H9 (cell line): ENCODE results near the gene IMMP2L. TPM values are rescaled to one million over a fixed set of nuclear protein-coding genes. Genes with fewer than 3 reads are reported as not detected.

ENCODE experiments used
- DNase-seq: peaks from one replicate; pipeline ENCODE4 v3.0.0-alpha.2; 2017
- H2AFZ ChIP-seq: one replicate; pipeline ENCODE4 v1.6.1; 2013; ENCODE audit warnings: mild to moderate bottlenecking, low read length, control low read depth, moderate library complexity
- H2AK5ac ChIP-seq: 2 replicates; pipeline ENCODE4 v1.6.1; 2013; ENCODE audit warnings: low read length, control low read depth, mixed read lengths; ENCODE audit not compliant: insufficient read length
- H2BK120ac ChIP-seq: one replicate; pipeline ENCODE4 v1.6.1; 2013; ENCODE audit warnings: low read depth, mild to moderate bottlenecking, low read length, control low read depth, inconsistent platforms; ENCODE audit not compliant: poor library complexity, severe bottlenecking
- H2BK12ac ChIP-seq: 2 replicates; pipeline ENCODE4 v1.6.1; 2013; ENCODE audit warnings: low read length, control low read depth, mixed read lengths, low read depth; ENCODE audit not compliant: insufficient read length
- H2BK15ac ChIP-seq: 2 replicates; pipeline ENCODE4 v1.6.1; 2013; ENCODE audit warnings: low read depth, low read length, control low read depth
- H2BK20ac ChIP-seq: one replicate; pipeline ENCODE4 v1.6.1; 2013; ENCODE audit warnings: low read depth, mild to moderate bottlenecking, low read length, control low read depth, inconsistent platforms; ENCODE audit not compliant: poor library complexity, severe bottlenecking
- H2BK5ac ChIP-seq: 2 replicates; pipeline ENCODE4 v1.6.1; 2013; ENCODE audit warnings: low read length, control low read depth, mixed read lengths; ENCODE audit not compliant: insufficient read length
- H3K14ac ChIP-seq: 2 replicates; pipeline ENCODE4 v1.6.1; 2013; ENCODE audit warnings: low read length, control low read depth; ENCODE audit not compliant: insufficient read depth
- H3K18ac ChIP-seq: 2 replicates; pipeline ENCODE4 v1.6.1; 2013; ENCODE audit warnings: low read depth, mild to moderate bottlenecking, mixed read lengths, low read length, control low read depth; ENCODE audit not compliant: insufficient read length
- H3K23ac ChIP-seq: 2 replicates; pipeline ENCODE4 v1.6.1; 2013; ENCODE audit warnings: low read length, control low read depth, mixed read lengths, low read depth; ENCODE audit not compliant: insufficient read length
- H3K23me2 ChIP-seq: 2 replicates; pipeline ENCODE4 v1.6.1; 2013; ENCODE audit warnings: low read depth, mild to moderate bottlenecking, mixed read lengths, low read length, control low read depth; ENCODE audit not compliant: insufficient read length, poor library complexity, severe bottlenecking
- H3K27ac ChIP-seq: 2 replicates; pipeline ENCODE4 v1.5.1; 2013; ENCODE audit warnings: low read length, control low read depth, mixed read lengths, low read depth; ENCODE audit not compliant: insufficient read length
- H3K27me3 ChIP-seq: 2 replicates; pipeline ENCODE4 v1.6.1; 2013; ENCODE audit warnings: low read length, control low read depth, inconsistent platforms; ENCODE audit not compliant: insufficient read depth
- H3K4ac ChIP-seq: 2 replicates; pipeline ENCODE4 v1.6.1; 2013; ENCODE audit warnings: low read depth, mild to moderate bottlenecking, control low read depth, inconsistent platforms, low read length, moderate library complexity
- H3K4me1 ChIP-seq: 2 replicates; pipeline ENCODE4 v1.6.1; 2013; ENCODE audit warnings: low read length, control low read depth, inconsistent platforms; ENCODE audit not compliant: insufficient read depth
- H3K4me2 ChIP-seq: 2 replicates; pipeline ENCODE4 v1.6.1; 2013; ENCODE audit warnings: low read length, control low read depth, mixed read lengths; ENCODE audit not compliant: insufficient read length, insufficient read depth
- H3K56ac ChIP-seq: 2 replicates; pipeline ENCODE4 v1.6.1; 2013; ENCODE audit warnings: low read depth, mild to moderate bottlenecking, mixed read lengths, low read length, control low read depth; ENCODE audit not compliant: insufficient read length
- H3K79me1 ChIP-seq: 2 replicates; pipeline ENCODE4 v1.6.1; 2013; ENCODE audit warnings: low read depth, mild to moderate bottlenecking, moderate library complexity, low read length, control low read depth, inconsistent platforms; ENCODE audit not compliant: insufficient read depth, poor library complexity, severe bottlenecking
- H3K79me2 ChIP-seq: 2 replicates; pipeline ENCODE4 v1.6.1; 2013; ENCODE audit warnings: low read length, control low read depth, inconsistent platforms; ENCODE audit not compliant: insufficient read depth
- H3K9ac ChIP-seq: 2 replicates; pipeline ENCODE4 v1.6.1; 2013; ENCODE audit warnings: low read length, control low read depth, mixed read lengths; ENCODE audit not compliant: insufficient read length; ENCODE audit errors: extremely low read depth
- H3K9me3 ChIP-seq: one replicate; pipeline ENCODE4 v1.6.1; 2013; ENCODE audit warnings: low read depth, low read length, inconsistent platforms; ENCODE audit not compliant: control insufficient read depth
- H3T11ph ChIP-seq: one replicate; pipeline ENCODE4 v1.6.1; 2013; ENCODE audit warnings: mild to moderate bottlenecking, low read length, control low read depth, inconsistent platforms
- H4K20me1 ChIP-seq: one replicate; pipeline ENCODE4 v1.6.1; 2013; ENCODE audit not compliant: control insufficient read depth, insufficient read length, insufficient read depth
- H4K5ac ChIP-seq: 2 replicates; pipeline ENCODE4 v1.6.1; 2013; ENCODE audit warnings: low read depth, mild to moderate bottlenecking, mixed read lengths, low read length, control low read depth; ENCODE audit not compliant: insufficient read length
- H4K8ac ChIP-seq: replicated peaks from 2 replicates; pipeline ENCODE4 v1.6.1; 2013; ENCODE audit warnings: low read length, control low read depth, mixed read lengths, low read depth; ENCODE audit not compliant: insufficient read length
- H4K91ac ChIP-seq: 2 replicates; pipeline ENCODE4 v1.6.1; 2013; ENCODE audit warnings: low read depth, mild to moderate bottlenecking, moderate library complexity, mixed read lengths, low read length, control low read depth; ENCODE audit not compliant: insufficient read length
- H3K27ac Mint-ChIP-seq, 3 experiments: 2 replicates in 2 of 3; 3 replicates in 1 of 3; pipeline ENCODE4 v1.8.0; 2020 to 2021; ENCODE audit warnings: mixed read lengths in 3 of 3, mild to moderate bottlenecking in 1 of 3, moderate library complexity in 1 of 3
- H3K27me3 Mint-ChIP-seq: 2 replicates; pipeline ENCODE4 v1.8.0; 2021; ENCODE audit warnings: low read depth, mild to moderate bottlenecking, moderate library complexity, mixed read lengths
- H3K36me3 Mint-ChIP-seq, 3 experiments: 2 replicates in 2 of 3; 3 replicates in 1 of 3; pipeline ENCODE4 v1.8.0; 2020 to 2021; ENCODE audit warnings: low read depth in 3 of 3, mixed read lengths in 3 of 3; ENCODE audit not compliant: insufficient read depth in 1 of 3
- H3K4me1 Mint-ChIP-seq, 2 experiments: 2 replicates each; pipeline ENCODE4 v1.8.0; 2020; ENCODE audit warnings: mixed read lengths in 2 of 2
- H3K4me3 Mint-ChIP-seq, 2 experiments: 2 replicates in 1 of 2; 3 replicates in 1 of 2; pipeline ENCODE4 v1.8.0; 2020 to 2021; ENCODE audit warnings: mild to moderate bottlenecking in 2 of 2, mixed read lengths in 2 of 2, moderate library complexity in 1 of 2
- H3K9me3 Mint-ChIP-seq, 2 experiments: 2 replicates in 1 of 2; 3 replicates in 1 of 2; pipeline ENCODE4 v1.8.0; 2020; ENCODE audit warnings: mild to moderate bottlenecking in 2 of 2, mixed read lengths in 2 of 2, moderate library complexity in 1 of 2
- WGBS: extraction: QIAGEN DNeasy Blood & Tissue Kit; methylation state at CpG from one replicate; pipeline ENCODE4 v1.1.7; 2013; ENCODE audit warnings: missing lambda C conversion rate, low lambda C conversion rate, mixed read lengths; ENCODE audit not compliant: insufficient read length; ENCODE audit errors: extremely low coverage; 5-methylcytosine and 5-hydroxymethylcytosine counted together
- total RNA-seq: library from RNA; stranded (reverse); gene quantifications from 2 replicates; pipeline ENCODE4 v1.2.1, GENCODE V29; 2021
- TF ChIP-seq, protein P1 (sequence below): fragments of 200-600 bp; sonication (generic); conservative IDR thresholded peaks from 3 replicates; pipeline ENCODE4 v1.8.0; 2021; ENCODE audit warnings: antibody characterized with exemption, mild to moderate bottlenecking

The IMMP2L gene
- total RNA-seq, 1 experiment from 2014 or later = 14.7 TPM

DNA sequence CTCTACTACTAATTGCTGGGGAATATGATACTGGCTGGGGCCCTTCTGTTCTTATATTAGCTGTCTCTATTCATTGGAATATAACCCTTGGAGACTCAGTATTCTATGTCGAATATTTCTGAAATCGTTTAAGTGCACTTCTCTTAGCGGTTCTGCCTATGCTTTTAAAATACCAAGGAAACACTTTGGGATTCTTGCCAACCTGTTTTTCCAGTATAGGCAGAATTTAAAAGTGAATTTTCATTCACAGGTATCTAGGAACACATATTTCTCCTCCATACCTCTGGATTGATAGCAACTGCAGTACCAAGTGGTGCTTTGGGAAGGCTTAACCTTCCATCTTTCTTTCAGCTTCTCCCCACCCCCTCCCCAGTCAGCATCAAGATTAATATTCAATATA, 841.7 kb downstream of the IMMP2L start:
- Mint-ChIP-seq H3K4me3 (no peak overlapping the region), H3K27ac (no peak overlapping the region), H3K36me3 (peaks cover 4 to 13% (median 4%) of the 10 kb centered on the region in 3 experiments; a peak in 6 of 7 replicates), H3K9me3 (peaks cover 3% of the 10 kb centered on the region in 2 experiments; a peak in 3 of 5 replicates), H3K4me1 (peaks cover 50 to 54% of the 10 kb centered on the region in 2 experiments), H3K27me3 (no peaks in the 10 kb centered on the region)
- Histone ChIP-seq H3K4me1 (peaks cover 8% of the 10 kb centered on the region), H3K79me1 (no peaks in the 10 kb centered on the region), H4K20me1 (no peaks in the 10 kb centered on the region), H3K9ac (no peak overlapping the region), H3K23ac (no peak overlapping the region), H2BK20ac (peak overlapping the region; percentile 45), H3K4ac (no peak overlapping the region), H3K18ac (no peak overlapping the region), H4K91ac (no peak overlapping the region), H2AK5ac (no peak overlapping the region), H3K79me2 (0 out of 2 replicates have a peak, but pooled peaks cover 2% of the 10 kb centered on the region), H3T11ph (no peak overlapping the region), H4K8ac (no peak overlapping the region), H3K27ac (no peak overlapping the region), H3K27me3 (no peaks in the 10 kb centered on the region), H2BK15ac (no peak overlapping the region), H3K9me3 (no peaks in the 10 kb centered on the region), H3K23me2 (no peaks in the 10 kb centered on the region), H2AFZ (no peak overlapping the region), H3K56ac (no peak overlapping the region), H2BK12ac (no peak overlapping the region), H3K14ac (no peak overlapping the region), H2BK5ac (no peak overlapping the region), H3K4me2 (no peak overlapping the region), H4K5ac (no peak overlapping the region), H2BK120ac (no peak overlapping the region)
- DNase-seq = no peak
- WGBS = no CpG with 5 or more reads among the region's 3 CpGs
- TF ChIP-seq, protein P1, sequence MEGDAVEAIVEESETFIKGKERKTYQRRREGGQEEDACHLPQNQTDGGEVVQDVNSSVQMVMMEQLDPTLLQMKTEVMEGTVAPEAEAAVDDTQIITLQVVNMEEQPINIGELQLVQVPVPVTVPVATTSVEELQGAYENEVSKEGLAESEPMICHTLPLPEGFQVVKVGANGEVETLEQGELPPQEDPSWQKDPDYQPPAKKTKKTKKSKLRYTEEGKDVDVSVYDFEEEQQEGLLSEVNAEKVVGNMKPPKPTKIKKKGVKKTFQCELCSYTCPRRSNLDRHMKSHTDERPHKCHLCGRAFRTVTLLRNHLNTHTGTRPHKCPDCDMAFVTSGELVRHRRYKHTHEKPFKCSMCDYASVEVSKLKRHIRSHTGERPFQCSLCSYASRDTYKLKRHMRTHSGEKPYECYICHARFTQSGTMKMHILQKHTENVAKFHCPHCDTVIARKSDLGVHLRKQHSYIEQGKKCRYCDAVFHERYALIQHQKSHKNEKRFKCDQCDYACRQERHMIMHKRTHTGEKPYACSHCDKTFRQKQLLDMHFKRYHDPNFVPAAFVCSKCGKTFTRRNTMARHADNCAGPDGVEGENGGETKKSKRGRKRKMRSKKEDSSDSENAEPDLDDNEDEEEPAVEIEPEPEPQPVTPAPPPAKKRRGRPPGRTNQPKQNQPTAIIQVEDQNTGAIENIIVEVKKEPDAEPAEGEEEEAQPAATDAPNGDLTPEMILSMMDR = no peak
